PC-3 (cell line): ENCODE results near the gene FGFR2.

Experiments
- EZH2 ChIP-seq: fragments of 300-600 bp; sonication (generic); IDR thresholded peaks from one replicate; pipeline ENCODE4 v1.6.1; 2017; ENCODE audit warnings: antibody characterized with exemption, mild to moderate bottlenecking, low read length; ENCODE audit not compliant: unreplicated experiment
- EZH2phosphoT487 ChIP-seq: fragments of 300-600 bp; sonication (generic); IDR thresholded peaks from 2 replicates; pipeline ENCODE4 v1.6.1; 2018; ENCODE audit warnings: mild to moderate bottlenecking, antibody characterized with exemption, low read length, borderline replicate concordance
- TF ChIP-seq, protein P1 (sequence below): fragments of 300-600 bp; sonication (generic); conservative IDR thresholded peaks from 2 replicates; pipeline ENCODE4 v1.5.1; 2017; ENCODE audit warnings: antibody characterized with exemption, low read depth, mild to moderate bottlenecking, low read length

GRCh38 chr10:121449482-121449924, 148.7 kb downstream of the FGFR2 start:
- TF ChIP-seq EZH2 (no peak), EZH2phosphoT487 (no peak)
- TF ChIP-seq, protein P1, sequence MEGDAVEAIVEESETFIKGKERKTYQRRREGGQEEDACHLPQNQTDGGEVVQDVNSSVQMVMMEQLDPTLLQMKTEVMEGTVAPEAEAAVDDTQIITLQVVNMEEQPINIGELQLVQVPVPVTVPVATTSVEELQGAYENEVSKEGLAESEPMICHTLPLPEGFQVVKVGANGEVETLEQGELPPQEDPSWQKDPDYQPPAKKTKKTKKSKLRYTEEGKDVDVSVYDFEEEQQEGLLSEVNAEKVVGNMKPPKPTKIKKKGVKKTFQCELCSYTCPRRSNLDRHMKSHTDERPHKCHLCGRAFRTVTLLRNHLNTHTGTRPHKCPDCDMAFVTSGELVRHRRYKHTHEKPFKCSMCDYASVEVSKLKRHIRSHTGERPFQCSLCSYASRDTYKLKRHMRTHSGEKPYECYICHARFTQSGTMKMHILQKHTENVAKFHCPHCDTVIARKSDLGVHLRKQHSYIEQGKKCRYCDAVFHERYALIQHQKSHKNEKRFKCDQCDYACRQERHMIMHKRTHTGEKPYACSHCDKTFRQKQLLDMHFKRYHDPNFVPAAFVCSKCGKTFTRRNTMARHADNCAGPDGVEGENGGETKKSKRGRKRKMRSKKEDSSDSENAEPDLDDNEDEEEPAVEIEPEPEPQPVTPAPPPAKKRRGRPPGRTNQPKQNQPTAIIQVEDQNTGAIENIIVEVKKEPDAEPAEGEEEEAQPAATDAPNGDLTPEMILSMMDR, result no peak
